ENCODE results near the gene LENG9. TPM values are rescaled to one million over a fixed set of nuclear protein-coding genes. Genes with fewer than 3 reads are reported as not detected.

LENG9 gene
- total RNA-seq, 1 experiment from 2014 or later = 1.4 TPM

DNA sequence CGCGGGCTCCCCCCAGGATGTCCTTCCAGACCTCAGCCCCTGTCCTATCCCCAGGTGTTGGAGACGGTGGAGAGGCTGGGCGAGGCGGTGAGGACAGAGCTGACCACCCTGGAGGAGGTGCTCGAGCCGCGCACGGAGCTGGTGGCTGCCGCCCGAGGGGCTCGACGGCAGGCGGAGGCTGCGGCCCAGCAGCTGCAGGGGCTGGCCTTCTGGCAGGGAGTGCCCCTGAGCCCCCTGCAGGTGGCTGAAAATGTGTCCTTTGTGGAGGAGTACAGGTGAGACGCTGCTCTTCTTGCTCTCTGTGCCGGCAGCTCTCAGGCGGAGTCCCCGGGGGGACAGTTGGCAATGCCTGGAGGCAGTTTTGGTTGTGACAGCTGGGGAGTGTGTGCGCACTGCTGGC lies 41.4 kb downstream of the LENG9 start:
- DNase-seq (ENCODE audit: low read depth) = no peak

GRCh38 chr19:54421521-54421920 lies 42.1 kb downstream of the LENG9 start:
- DNase-seq (ENCODE audit: low read depth) = no peak

DNA sequence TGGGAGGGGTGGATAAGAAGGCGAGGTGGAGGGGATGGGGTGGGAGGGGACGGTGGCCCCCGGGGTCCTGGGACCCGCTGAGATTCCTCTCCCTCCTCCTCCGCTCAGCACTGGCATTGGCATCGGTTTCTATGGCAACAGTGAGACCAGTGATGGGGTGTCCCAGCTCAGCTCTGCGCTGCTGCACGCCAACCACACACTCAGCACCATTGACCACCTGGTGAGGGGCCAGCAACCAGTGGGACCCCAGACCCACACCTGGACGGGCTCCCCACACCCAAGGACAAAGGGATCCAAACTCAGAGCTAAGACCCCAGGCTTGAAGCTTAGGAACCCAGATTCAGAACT lies 42.4 kb downstream of the LENG9 start:
- no peak for DNase-seq (ENCODE audit: low read depth)

GRCh38 chr19:54420383-54421168 lies 43.0 kb downstream of the LENG9 start:
- DNase-seq (ENCODE audit: low read depth) = no peak

DNA sequence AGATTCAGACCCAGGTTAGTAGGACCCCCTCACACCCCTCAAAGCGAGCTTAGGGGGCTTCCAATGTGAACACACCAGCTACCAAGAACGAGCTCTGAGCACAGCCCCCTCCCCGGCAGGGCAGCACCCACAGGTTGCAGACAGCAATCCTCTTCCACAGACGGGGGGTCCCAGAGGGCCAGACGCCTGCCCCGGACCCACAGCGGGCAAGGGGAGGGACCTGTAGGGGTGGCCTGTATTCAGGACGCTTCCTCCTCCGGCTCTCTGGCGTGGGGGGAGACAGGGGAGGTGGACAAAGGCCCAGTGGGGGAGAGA lies 43.6 kb downstream of the LENG9 start:
- no peak for DNase-seq (ENCODE audit: low read depth)

DNA sequence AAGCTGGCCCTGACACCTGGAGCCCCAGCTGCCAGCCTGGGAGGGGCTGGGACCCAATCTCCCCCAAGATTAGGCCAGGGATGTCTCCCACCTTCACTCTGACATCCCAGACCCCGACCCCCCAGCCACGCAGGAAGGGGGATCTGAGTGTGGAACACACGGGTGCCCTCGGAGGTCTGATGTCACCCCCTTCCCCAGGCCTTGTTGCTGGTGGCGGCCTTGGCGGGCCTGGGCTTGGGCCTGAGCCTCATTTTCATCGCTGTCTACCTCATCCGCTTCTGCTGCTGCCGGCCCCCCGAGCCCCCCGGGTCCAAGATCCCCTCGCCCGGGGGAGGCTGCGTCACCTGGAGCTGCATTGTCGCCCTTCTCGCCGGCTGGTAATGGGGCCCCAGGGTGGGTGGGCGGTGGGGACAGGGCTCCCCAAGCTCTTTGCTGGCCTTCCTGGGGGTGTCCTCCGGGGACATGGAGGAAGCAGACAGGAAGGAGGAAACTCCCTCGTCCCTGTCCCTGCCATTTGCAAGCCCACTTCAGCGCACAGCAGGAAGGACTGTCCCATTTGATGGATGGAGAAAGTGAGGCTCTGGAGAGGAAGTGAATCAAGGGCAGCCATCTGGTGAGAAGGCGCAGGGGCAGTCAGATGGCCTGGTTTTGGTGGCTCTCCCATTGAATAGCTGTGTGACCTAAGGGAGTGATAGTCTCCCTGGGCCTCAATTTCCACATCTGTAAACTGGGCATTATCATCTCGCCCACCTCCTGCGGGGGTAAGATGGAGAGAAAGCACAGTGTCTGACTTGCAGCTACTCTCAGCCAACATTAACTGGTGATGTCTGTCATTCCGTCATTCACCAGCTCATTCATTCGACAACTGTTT lies 44.4 kb downstream of the LENG9 start:
- no peak for DNase-seq (ENCODE audit: low read depth)

- peak; percentile 54 for DNase-seq (ENCODE audit: low read depth)
These were observed 45.3 kb downstream of the LENG9 start for GRCh38 chr19:54418030-54418929.

DNA sequence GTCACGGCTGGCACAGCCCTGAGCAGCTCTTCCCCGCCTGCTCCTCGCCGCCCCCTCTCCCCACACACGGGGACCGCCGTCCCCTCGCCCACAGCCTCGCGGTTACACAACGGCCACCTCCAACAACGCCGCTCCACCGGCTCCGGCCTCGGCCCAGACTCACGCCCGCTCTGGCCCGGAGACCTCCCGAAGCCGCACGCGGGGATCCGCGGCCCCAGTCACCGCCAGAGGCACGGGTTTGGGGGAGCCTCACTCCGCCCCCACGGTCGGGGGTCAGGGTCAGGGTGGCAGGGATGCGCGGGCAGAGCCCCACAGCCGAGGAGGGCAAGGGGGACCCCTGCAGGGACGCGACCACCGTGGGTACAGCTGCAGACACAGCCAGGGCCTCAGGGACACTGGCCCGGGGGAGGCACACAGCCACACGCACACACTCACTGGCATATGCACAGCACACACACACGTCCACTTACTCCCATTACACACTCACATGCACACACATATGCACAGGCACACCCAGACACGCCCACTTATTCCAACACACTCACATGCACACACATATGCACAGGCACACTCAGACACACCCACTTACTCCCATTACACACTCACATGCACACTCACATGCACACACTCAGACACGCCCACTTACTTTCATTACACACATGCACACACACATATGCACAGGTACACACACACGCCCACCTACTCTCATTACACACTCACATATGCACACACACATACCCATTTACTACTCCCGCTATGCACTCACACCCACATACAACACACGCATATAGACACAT lies 46.7 kb downstream of the LENG9 start:
- DNase-seq (ENCODE audit: low read depth) = no peak

DNA sequence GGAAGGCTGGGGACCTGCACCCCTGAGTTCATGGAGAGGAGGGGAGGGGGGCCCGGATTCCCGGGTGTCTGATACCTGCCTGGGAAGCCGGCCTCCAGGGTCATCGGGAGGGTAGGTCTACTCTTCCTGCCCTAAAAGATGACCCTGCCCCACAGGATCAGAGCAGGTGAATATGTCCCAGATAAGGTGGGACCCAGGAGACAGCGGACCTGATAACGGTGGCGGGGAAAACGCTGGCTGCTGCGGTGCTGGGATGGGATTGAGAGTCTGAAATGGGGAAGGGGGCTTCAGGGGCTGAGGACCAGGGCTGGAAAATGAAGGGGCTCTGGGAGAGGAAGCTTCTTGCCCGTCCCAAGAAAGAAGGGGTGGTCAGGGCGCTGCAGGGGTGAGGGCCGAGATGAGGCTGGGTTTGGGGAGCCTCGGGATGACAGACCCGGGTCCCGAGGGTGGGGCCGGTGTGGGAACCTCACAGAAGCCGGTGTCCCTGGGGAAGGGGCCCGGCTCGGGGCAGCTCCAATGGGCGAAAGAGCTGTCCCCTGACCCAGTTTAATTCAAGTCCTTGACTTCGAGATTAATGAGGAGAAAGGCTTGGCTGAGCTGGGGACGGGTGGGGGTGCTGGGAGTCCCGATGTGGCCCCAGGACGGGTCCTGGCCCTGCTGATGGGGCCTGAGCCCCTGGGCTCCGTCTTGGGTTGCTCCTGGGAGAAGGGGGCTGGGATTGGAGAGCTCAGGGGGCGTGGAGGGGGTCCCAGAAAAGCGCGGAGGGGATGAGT lies 47.5 kb downstream of the LENG9 start:
- no peak for DNase-seq (ENCODE audit: low read depth)

DNA sequence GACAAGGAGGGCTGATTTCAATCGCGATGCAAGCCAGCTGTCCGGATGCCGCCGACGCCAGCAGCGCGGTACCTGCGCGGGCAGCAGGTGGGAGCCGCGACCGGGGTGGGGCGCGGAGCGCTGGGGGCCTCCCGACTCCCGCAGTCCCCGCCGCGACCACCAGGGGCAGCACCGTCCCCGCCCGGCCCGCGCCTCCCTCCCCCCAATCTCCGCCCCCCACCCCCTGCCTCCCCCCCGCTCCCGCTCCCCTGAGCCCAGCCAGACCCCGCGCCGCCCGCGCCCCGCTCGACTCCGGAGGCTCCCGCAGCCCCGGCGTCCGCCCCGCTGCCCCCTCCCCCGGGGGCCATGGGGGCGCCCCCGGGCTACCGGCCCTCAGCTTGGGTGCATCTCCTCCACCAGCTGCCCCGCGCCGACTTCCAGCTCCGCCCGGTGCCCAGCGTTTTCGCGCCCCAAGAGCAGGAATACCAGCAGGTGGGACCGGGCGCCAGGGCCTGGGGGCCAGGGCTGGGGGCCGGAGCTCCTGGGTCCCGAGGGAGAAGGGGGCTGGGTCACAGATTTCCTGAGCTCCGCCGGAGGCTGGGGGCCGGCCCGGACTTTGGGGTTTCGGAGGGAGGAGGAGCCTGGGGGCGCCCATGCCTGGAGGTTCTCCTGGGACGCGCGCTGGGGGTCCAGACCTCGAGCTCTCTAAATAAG lies 48.2 kb downstream of the LENG9 start, which contains the start of gene TTYH1:
TTYH1 (plus strand) TSS at position 257 of the 693 bp plus-strand sequence; CDS start at position 346, 89 bp downstream.
- no peak for DNase-seq (ENCODE audit: low read depth)

DNA sequence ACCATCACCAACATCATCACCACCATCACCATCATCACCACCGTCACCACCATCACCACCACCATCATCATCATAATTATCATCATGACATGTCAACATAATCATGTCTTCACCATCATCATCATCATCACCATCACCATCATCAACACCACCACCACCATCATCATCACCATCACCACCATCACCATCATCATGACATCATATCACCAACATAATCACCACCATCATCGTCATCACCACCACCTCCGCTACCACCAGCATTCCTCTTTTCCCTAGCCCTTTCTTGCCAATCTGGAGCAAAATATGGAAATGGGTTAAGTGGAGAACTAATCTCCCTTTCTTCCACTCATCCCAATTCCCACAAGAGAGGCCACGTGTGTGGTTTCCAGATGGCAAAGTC lies 49.4 kb downstream of the LENG9 start:
- DNase-seq (ENCODE audit: low read depth) = no peak

DNA sequence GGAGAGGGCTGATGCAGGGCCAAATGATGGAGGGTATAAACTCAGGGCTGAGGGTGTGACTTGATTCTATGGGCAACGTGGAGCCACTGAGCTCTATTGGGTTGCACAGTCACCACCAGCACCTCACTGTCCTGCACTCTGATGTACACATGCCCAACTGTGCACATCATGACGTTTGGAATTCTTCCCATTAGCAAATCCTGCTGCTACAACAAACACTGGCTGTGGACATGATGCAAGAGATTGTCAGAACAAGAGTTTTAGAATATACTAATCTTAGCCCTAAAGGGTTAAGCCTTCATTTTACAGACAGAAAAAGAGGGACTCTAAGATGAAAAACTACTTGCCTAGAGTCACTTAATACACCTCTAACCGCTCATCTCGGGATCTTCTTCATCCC lies 50.7 kb downstream of the LENG9 start:
- DNase-seq (ENCODE audit: low read depth) = no peak

Other genes starting within 250 kb of the LENG9 start
- not detected in 2 replicates for gene LILRB3, start 240.8 kb downstream of the LENG9 start, total RNA-seq (2014; rRNA removed; shearing (Covaris generic))
- not detected in 2 replicates for gene LILRA6, start 221.0 kb downstream of the LENG9 start, total RNA-seq (2014; rRNA removed; shearing (Covaris generic))
- gene LILRB5, start 206.5 kb downstream of the LENG9 start, total RNA-seq (2014; rRNA removed; shearing (Covaris generic)) = not detected in 2 replicates
- gene LILRB2, start 182.7 kb downstream of the LENG9 start, total RNA-seq (2014; rRNA removed; shearing (Covaris generic)) = not detected in 2 replicates
- not detected in 2 replicates for gene LILRA5, start 150.6 kb downstream of the LENG9 start, total RNA-seq (2014; rRNA removed; shearing (Covaris generic))
- gene LILRA4, start 124.6 kb downstream of the LENG9 start, total RNA-seq (2014; rRNA removed; shearing (Covaris generic)) = not detected in 2 replicates
- 0.12 TPM in 1 of 2 replicates, not detected in the other for gene LAIR1, start 98.8 kb downstream of the LENG9 start, total RNA-seq (2014; rRNA removed; shearing (Covaris generic))
- not detected in 2 replicates for gene TTYH1, start 48.3 kb downstream of the LENG9 start, total RNA-seq (2014; rRNA removed; shearing (Covaris generic))
- 7.1 and 9.0 TPM in 2 replicates for gene LENG8, start 14.6 kb downstream of the LENG9 start, total RNA-seq (2014; rRNA removed; shearing (Covaris generic))
- gene CDC42EP5, start 9.5 kb upstream of the LENG9 start, total RNA-seq (2014; rRNA removed; shearing (Covaris generic)) = 1.1 and 1.7 TPM in 2 replicates
- gene LAIR2, start 39.1 kb upstream of the LENG9 start, total RNA-seq (2014; rRNA removed; shearing (Covaris generic)) = not detected in 2 replicates
- gene LILRA2, start 110.0 kb upstream of the LENG9 start, total RNA-seq (2014; rRNA removed; shearing (Covaris generic)) = not detected in 2 replicates
- not detected in 2 replicates for gene LILRA1, start 129.9 kb upstream of the LENG9 start, total RNA-seq (2014; rRNA removed; shearing (Covaris generic))
- gene LILRB1, start 166.7 kb upstream of the LENG9 start, total RNA-seq (2014; rRNA removed; shearing (Covaris generic)) = not detected in 2 replicates
- gene LILRB4, start 199.2 kb upstream of the LENG9 start, total RNA-seq (2014; rRNA removed; shearing (Covaris generic)) = not detected in 2 replicates

Measured in RPMI7951 (cell line).